AG20443 (cell line): ENCODE measurements around the gene SLU7.
A peak's percentile ranks its signal among the peaks of the same experiment; 100 is the strongest.

ENCODE experiments used
- DNase-seq: peaks from one replicate; pipeline ENCODE4 v3.0.0; 2012; ENCODE audit warnings: low spot score, mixed read lengths

Gene SLU7

GRCh38 chr5:160419458-160420330 lies 813 bp upstream of the SLU7 start:
- no peak for DNase-seq

GRCh38 chr5:160399402-160400353 lies 19.2 kb downstream of the SLU7 start, which contains the start of gene FAM200C:
Gene FAM200C, minus strand, starts transcription at chr5:160400054. Its CDS starts 4,564 bp downstream, at chr5:160395490.
- peak; percentile 100 for DNase-seq

GRCh38 chr5:160398806-160399205 lies 20.1 kb downstream of the SLU7 start:
- no peak for DNase-seq

GRCh38 chr5:160397492-160397891 lies 21.4 kb downstream of the SLU7 start:
- DNase-seq = no peak

GRCh38 chr5:160395111-160395510 lies 23.8 kb downstream of the SLU7 start:
- no peak for DNase-seq

GRCh38 chr5:160390787-160391696 lies 27.8 kb downstream of the SLU7 start:
- peak; percentile 23 for DNase-seq

- DNase-seq = no peak
Observed at GRCh38 chr5:160387445-160387844, 31.4 kb downstream of the SLU7 start.

- no peak for DNase-seq
Observed at GRCh38 chr5:160385496-160385895, 33.4 kb downstream of the SLU7 start.

- no peak for DNase-seq
Observed at GRCh38 chr5:160384681-160385080, 34.2 kb downstream of the SLU7 start.

- no peak for DNase-seq
Observed at GRCh38 chr5:160382346-160382745, 36.5 kb downstream of the SLU7 start.

- no peak for DNase-seq
Observed at GRCh38 chr5:160380041-160380440, 38.8 kb downstream of the SLU7 start.

GRCh38 chr5:160379511-160379910 lies 39.4 kb downstream of the SLU7 start:
- no peak for DNase-seq

GRCh38 chr5:160378330-160378729 lies 40.6 kb downstream of the SLU7 start:
- DNase-seq = no peak

- no peak for DNase-seq
Observed at GRCh38 chr5:160377651-160378050, 41.2 kb downstream of the SLU7 start.

GRCh38 chr5:160376416-160376815 lies 42.5 kb downstream of the SLU7 start:
- no peak for DNase-seq

GRCh38 chr5:160375701-160376100 lies 43.2 kb downstream of the SLU7 start:
- DNase-seq = no peak

- DNase-seq = no peak
Observed at GRCh38 chr5:160375166-160375565, 43.7 kb downstream of the SLU7 start.

- no peak for DNase-seq
Observed at GRCh38 chr5:160371294-160371693, 47.6 kb downstream of the SLU7 start.

GRCh38 chr5:160370713-160371034 lies 48.2 kb downstream of the SLU7 start:
- DNase-seq = no peak

GRCh38 chr5:160369990-160370712 lies 48.7 kb downstream of the SLU7 start, which contains the start of gene C1QTNF2:
Gene C1QTNF2, minus strand, starts transcription at chr5:160370626. Its CDS starts 15,615 bp downstream, at chr5:160355011.
- peak; percentile 94 for DNase-seq

GRCh38 chr5:160367885-160368284 lies 51.0 kb downstream of the SLU7 start:
- no peak for DNase-seq
